ENCODE results near the gene THSD4.
"Not testable (repeated sequence)": the region's sequence is repeated elsewhere in the genome, so short reads cannot be mapped to it uniquely, and the experiment has no call there.

The THSD4 gene

GRCh38 chr15:71125831-71126450 lies 10.7 kb downstream of the THSD4 start:
- DNase-seq, result no peak

- no peak for DNase-seq
Observed at GRCh38 chr15:71127083-71127482, 11.8 kb downstream of the THSD4 start.

GRCh38 chr15:71128159-71128558 lies 12.9 kb downstream of the THSD4 start:
- not testable (repeated sequence) for DNase-seq

GRCh38 chr15:71128939-71129562 lies 13.8 kb downstream of the THSD4 start:
- no peak for DNase-seq

- DNase-seq, result no peak
Observed at GRCh38 chr15:71129669-71130068, 14.4 kb downstream of the THSD4 start.

- DNase-seq, result no peak
Observed at GRCh38 chr15:71131601-71132362, 16.5 kb downstream of the THSD4 start.

GRCh38 chr15:71133747-71134472 lies 18.6 kb downstream of the THSD4 start:
- DNase-seq, result no peak

GRCh38 chr15:71136159-71136783 lies 21.0 kb downstream of the THSD4 start:
- DNase-seq, result peak; percentile 93

- no peak for DNase-seq
Observed at GRCh38 chr15:71136793-71137518, 21.7 kb downstream of the THSD4 start.

GRCh38 chr15:71138473-71138872 lies 23.2 kb downstream of the THSD4 start:
- DNase-seq, result no peak

GRCh38 chr15:71139241-71139640 lies 24.0 kb downstream of the THSD4 start:
- no peak for DNase-seq

- no peak for DNase-seq
Observed at GRCh38 chr15:71141572-71141971, 26.3 kb downstream of the THSD4 start.

GRCh38 chr15:71142780-71143179 lies 27.5 kb downstream of the THSD4 start:
- DNase-seq, result no peak

GRCh38 chr15:71143373-71144310 lies 28.4 kb downstream of the THSD4 start:
- DNase-seq, result no peak

GRCh38 chr15:71145648-71146047 lies 30.4 kb downstream of the THSD4 start:
- DNase-seq, result no peak

- no peak for DNase-seq
Observed at GRCh38 chr15:71146580-71146982, 31.3 kb downstream of the THSD4 start.

GRCh38 chr15:71148048-71148447 lies 32.8 kb downstream of the THSD4 start:
- no peak for DNase-seq

GRCh38 chr15:71149646-71150557 lies 34.6 kb downstream of the THSD4 start:
- DNase-seq, result no peak

GRCh38 chr15:71151081-71151480 lies 35.8 kb downstream of the THSD4 start:
- DNase-seq, result peak; percentile 79

- no peak for DNase-seq
Observed at GRCh38 chr15:71152542-71152941, 37.3 kb downstream of the THSD4 start.
